WTC11 (cell line): ENCODE data around the gene KLC3.

Experiments
- CBFB ChIP-seq: sonication (generic); formaldehyde crosslinking; IDR thresholded peaks from 2 replicates; pipeline ENCODE4 v1.8.1; 2022; ENCODE audit warnings: mild to moderate bottlenecking, low read depth, missing genetic modification reagents
- ESRRA ChIP-seq: sonication (generic); formaldehyde crosslinking; IDR thresholded peaks from 2 replicates; pipeline ENCODE4 v1.8.1; 2022; ENCODE audit warnings: mild to moderate bottlenecking, missing genetic modification reagents, borderline replicate concordance
- FOXP1 ChIP-seq: sonication (generic); formaldehyde crosslinking; IDR thresholded peaks from 2 replicates; pipeline ENCODE4 v1.8.0; 2022; ENCODE audit warnings: missing genetic modification reagents, mild to moderate bottlenecking, moderate library complexity, borderline replicate concordance
- MYBL2 ChIP-seq: sonication (generic); formaldehyde crosslinking; IDR thresholded peaks from 2 replicates; pipeline ENCODE4 v1.8.1; 2023; ENCODE audit warnings: mild to moderate bottlenecking, moderate library complexity, missing genetic modification reagents
- NR3C1 ChIP-seq: sonication (generic); formaldehyde crosslinking; conservative IDR thresholded peaks from 2 replicates; pipeline ENCODE4 v1.8.1; 2023; ENCODE audit warnings: low read depth, mild to moderate bottlenecking, missing genetic modification reagents
- ZNF232 ChIP-seq: sonication (generic); formaldehyde crosslinking; IDR thresholded peaks from 2 replicates; pipeline ENCODE4 v1.8.0; 2022; ENCODE audit warnings: mild to moderate bottlenecking, missing genetic modification reagents
- TF ChIP-seq, protein P1 (sequence below): fragments of 200-600 bp; IDR thresholded peaks from 2 replicates; pipeline ENCODE4 v1.8.0; 2022; ENCODE audit warnings: antibody characterized with exemption
- TF ChIP-seq, protein P2 (sequence below): sonication (generic); formaldehyde crosslinking; IDR thresholded peaks from 2 replicates; pipeline ENCODE4 v1.8.1; 2023; ENCODE audit warnings: mild to moderate bottlenecking, missing genetic modification reagents, moderate library complexity
- TF ChIP-seq, protein P3 (sequence below): sonication (generic); formaldehyde crosslinking; IDR thresholded peaks from 2 replicates; pipeline ENCODE4 v1.8.0; 2022; ENCODE audit warnings: mild to moderate bottlenecking, missing genetic modification reagents
- TF ChIP-seq, protein P4 (sequence below): sonication (generic); formaldehyde crosslinking; IDR thresholded peaks from 2 replicates; pipeline ENCODE4 v1.8.1; 2023; ENCODE audit warnings: mild to moderate bottlenecking, missing genetic modification reagents, borderline replicate concordance
- TF ChIP-seq, protein P5 (sequence below): sonication (generic); formaldehyde crosslinking; IDR thresholded peaks from 2 replicates; pipeline ENCODE4 v1.8.1; 2022; ENCODE audit warnings: low read depth, mild to moderate bottlenecking, moderate library complexity, missing genetic modification reagents, borderline replicate concordance
- TF ChIP-seq, protein P6 (sequence below): sonication (generic); formaldehyde crosslinking; conservative IDR thresholded peaks from 2 replicates; pipeline ENCODE4 v1.8.1; 2022; ENCODE audit warnings: mild to moderate bottlenecking, missing genetic modification reagents

DNA sequence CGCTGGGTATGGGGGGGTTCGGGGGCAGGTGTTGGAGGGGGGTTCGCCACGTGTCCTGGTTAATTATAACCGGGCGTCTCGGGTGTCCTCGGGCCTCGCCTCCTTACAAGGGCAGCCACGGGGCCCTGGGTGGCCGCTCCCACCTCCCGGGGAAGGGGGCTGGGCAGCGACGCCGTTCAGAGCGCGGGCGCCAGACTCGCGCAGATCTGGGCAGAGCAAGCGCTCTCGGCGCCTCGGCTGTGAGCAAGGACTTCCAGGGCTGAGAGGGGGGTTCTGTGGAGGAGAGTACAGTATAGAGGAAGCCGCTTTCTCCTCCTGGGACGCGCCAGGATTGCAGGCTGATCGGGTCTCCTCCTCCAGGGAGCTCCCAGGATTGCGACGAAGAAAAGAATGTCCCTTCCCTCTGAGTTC lies 16.9 kb upstream of the KLC3 start:
- TF ChIP-seq, protein P1, sequence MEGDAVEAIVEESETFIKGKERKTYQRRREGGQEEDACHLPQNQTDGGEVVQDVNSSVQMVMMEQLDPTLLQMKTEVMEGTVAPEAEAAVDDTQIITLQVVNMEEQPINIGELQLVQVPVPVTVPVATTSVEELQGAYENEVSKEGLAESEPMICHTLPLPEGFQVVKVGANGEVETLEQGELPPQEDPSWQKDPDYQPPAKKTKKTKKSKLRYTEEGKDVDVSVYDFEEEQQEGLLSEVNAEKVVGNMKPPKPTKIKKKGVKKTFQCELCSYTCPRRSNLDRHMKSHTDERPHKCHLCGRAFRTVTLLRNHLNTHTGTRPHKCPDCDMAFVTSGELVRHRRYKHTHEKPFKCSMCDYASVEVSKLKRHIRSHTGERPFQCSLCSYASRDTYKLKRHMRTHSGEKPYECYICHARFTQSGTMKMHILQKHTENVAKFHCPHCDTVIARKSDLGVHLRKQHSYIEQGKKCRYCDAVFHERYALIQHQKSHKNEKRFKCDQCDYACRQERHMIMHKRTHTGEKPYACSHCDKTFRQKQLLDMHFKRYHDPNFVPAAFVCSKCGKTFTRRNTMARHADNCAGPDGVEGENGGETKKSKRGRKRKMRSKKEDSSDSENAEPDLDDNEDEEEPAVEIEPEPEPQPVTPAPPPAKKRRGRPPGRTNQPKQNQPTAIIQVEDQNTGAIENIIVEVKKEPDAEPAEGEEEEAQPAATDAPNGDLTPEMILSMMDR, result no peak
- TF ChIP-seq, protein P2, sequence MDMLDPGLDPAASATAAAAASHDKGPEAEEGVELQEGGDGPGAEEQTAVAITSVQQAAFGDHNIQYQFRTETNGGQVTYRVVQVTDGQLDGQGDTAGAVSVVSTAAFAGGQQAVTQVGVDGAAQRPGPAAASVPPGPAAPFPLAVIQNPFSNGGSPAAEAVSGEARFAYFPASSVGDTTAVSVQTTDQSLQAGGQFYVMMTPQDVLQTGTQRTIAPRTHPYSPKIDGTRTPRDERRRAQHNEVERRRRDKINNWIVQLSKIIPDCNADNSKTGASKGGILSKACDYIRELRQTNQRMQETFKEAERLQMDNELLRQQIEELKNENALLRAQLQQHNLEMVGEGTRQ (CRISPR knock-in tag), result no peak
- TF ChIP-seq, protein P3, sequence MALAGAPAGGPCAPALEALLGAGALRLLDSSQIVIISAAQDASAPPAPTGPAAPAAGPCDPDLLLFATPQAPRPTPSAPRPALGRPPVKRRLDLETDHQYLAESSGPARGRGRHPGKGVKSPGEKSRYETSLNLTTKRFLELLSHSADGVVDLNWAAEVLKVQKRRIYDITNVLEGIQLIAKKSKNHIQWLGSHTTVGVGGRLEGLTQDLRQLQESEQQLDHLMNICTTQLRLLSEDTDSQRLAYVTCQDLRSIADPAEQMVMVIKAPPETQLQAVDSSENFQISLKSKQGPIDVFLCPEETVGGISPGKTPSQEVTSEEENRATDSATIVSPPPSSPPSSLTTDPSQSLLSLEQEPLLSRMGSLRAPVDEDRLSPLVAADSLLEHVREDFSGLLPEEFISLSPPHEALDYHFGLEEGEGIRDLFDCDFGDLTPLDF, result no peak
- TF ChIP-seq, protein P4, sequence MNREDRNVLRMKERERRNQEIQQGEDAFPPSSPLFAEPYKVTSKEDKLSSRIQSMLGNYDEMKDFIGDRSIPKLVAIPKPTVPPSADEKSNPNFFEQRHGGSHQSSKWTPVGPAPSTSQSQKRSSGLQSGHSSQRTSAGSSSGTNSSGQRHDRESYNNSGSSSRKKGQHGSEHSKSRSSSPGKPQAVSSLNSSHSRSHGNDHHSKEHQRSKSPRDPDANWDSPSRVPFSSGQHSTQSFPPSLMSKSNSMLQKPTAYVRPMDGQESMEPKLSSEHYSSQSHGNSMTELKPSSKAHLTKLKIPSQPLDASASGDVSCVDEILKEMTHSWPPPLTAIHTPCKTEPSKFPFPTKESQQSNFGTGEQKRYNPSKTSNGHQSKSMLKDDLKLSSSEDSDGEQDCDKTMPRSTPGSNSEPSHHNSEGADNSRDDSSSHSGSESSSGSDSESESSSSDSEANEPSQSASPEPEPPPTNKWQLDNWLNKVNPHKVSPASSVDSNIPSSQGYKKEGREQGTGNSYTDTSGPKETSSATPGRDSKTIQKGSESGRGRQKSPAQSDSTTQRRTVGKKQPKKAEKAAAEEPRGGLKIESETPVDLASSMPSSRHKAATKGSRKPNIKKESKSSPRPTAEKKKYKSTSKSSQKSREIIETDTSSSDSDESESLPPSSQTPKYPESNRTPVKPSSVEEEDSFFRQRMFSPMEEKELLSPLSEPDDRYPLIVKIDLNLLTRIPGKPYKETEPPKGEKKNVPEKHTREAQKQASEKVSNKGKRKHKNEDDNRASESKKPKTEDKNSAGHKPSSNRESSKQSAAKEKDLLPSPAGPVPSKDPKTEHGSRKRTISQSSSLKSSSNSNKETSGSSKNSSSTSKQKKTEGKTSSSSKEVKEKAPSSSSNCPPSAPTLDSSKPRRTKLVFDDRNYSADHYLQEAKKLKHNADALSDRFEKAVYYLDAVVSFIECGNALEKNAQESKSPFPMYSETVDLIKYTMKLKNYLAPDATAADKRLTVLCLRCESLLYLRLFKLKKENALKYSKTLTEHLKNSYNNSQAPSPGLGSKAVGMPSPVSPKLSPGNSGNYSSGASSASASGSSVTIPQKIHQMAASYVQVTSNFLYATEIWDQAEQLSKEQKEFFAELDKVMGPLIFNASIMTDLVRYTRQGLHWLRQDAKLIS (CRISPR knock-in tag), result no peak
- TF ChIP-seq MYBL2, result no peak
- TF ChIP-seq, protein P5, sequence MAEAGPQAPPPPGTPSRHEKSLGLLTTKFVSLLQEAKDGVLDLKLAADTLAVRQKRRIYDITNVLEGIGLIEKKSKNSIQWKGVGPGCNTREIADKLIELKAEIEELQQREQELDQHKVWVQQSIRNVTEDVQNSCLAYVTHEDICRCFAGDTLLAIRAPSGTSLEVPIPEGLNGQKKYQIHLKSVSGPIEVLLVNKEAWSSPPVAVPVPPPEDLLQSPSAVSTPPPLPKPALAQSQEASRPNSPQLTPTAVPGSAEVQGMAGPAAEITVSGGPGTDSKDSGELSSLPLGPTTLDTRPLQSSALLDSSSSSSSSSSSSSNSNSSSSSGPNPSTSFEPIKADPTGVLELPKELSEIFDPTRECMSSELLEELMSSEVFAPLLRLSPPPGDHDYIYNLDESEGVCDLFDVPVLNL (CRISPR knock-in tag), result no peak
- no peak for TF ChIP-seq ZNF232 (CRISPR knock-in tag)
- TF ChIP-seq NR3C1 (CRISPR knock-in tag), result no peak
- no peak for TF ChIP-seq CBFB (CRISPR knock-in tag)
- TF ChIP-seq, protein P6, sequence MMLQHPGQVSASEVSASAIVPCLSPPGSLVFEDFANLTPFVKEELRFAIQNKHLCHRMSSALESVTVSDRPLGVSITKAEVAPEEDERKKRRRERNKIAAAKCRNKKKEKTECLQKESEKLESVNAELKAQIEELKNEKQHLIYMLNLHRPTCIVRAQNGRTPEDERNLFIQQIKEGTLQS (CRISPR knock-in tag), result no peak
- no peak for TF ChIP-seq ESRRA (CRISPR knock-in tag)
- no peak for TF ChIP-seq FOXP1 (CRISPR knock-in tag)
